ENCODE measurements around the gene RHOT2. TPM values are rescaled to one million over a fixed set of nuclear protein-coding genes. Genes with fewer than 3 reads are reported as not detected.

RHOT2 gene
- total RNA-seq, 1 donor from 2014 or later, result 207 TPM

GRCh38 chr16:631808-632358, 36.0 kb upstream of the RHOT2 start:
- no peak overlapping the region for H3K27ac Mint-ChIP-seq
- H3K4me1 Mint-ChIP-seq, result peaks cover 7% of the 10 kb centered on the region
- H3K4me3 Mint-ChIP-seq, result no peak overlapping the region
- H3K27me3 Mint-ChIP-seq (ENCODE audit: low read depth), result no peaks in the 10 kb centered on the region
- no peak for TF ChIP-seq CTCF (IDR thresholded peaks at IDR 0.05; ENCODE audit: unreplicated experiment)
- DNase-seq (ENCODE audit: low spot score in 2 of 2, unreplicated experiment in 2 of 2), result no peak
- H3K9me3 Mint-ChIP-seq, result no peaks in the 10 kb centered on the region
- no peaks in the 10 kb centered on the region for H3K36me3 Mint-ChIP-seq

- Mint-ChIP-seq H3K4me3 (no peak overlapping the region), H3K9me3 (no peaks in the 10 kb centered on the region), H3K27ac (no peak overlapping the region), H3K27me3 (ENCODE audit: low read depth) (no peaks in the 10 kb centered on the region), H3K4me1 (peaks cover 7% of the 10 kb centered on the region), H3K36me3 (no peaks in the 10 kb centered on the region)
- no peak for TF ChIP-seq CTCF (IDR thresholded peaks at IDR 0.05; ENCODE audit: unreplicated experiment)
- no peak for DNase-seq (ENCODE audit: low spot score in 2 of 2, unreplicated experiment in 2 of 2)
Measured at GRCh38 chr16:632486-633335, 35.2 kb upstream of the RHOT2 start.

GRCh38 chr16:633336-634050, 34.4 kb upstream of the RHOT2 start:
- no peak for DNase-seq (ENCODE audit: low spot score in 2 of 2, unreplicated experiment in 2 of 2)
- Mint-ChIP-seq H3K9me3 (no peaks in the 10 kb centered on the region), H3K27me3 (ENCODE audit: low read depth) (no peaks in the 10 kb centered on the region), H3K4me3 (peak overlapping the region; percentile 62), H3K4me1 (peaks cover 7% of the 10 kb centered on the region), H3K27ac (no peak overlapping the region), H3K36me3 (no peaks in the 10 kb centered on the region)
- no peak for TF ChIP-seq CTCF (IDR thresholded peaks at IDR 0.05; ENCODE audit: unreplicated experiment)

- H3K4me1 Mint-ChIP-seq, result peaks cover 10% of the 10 kb centered on the region
- H3K36me3 Mint-ChIP-seq, result no peaks in the 10 kb centered on the region
- H3K27ac Mint-ChIP-seq, result no peak overlapping the region
Measured at GRCh38 chr16:634051-634670, 33.8 kb upstream of the RHOT2 start.

More at GRCh38 chr16:634051-634670, 33.8 kb upstream of the RHOT2 start:
- no peak for TF ChIP-seq CTCF (IDR thresholded peaks at IDR 0.05; ENCODE audit: unreplicated experiment)
- no peak for DNase-seq (ENCODE audit: low spot score in 2 of 2, unreplicated experiment in 2 of 2)
- H3K9me3 Mint-ChIP-seq, result no peaks in the 10 kb centered on the region
- peak overlapping the region; percentile 62 for H3K4me3 Mint-ChIP-seq
- H3K27me3 Mint-ChIP-seq (ENCODE audit: low read depth), result no peaks in the 10 kb centered on the region
